NB4 (cell line): ENCODE data around the gene CTNNA2.

Experiments used
- POLR2A ChIP-seq: IDR thresholded peaks from 2 replicates; pipeline ENCODE4 v1.6.1; 2011; ENCODE audit warnings: mild to moderate bottlenecking; ENCODE audit not compliant: insufficient read length; ENCODE audit errors: extremely low read depth
- TF ChIP-seq, protein P1 (sequence below): IDR thresholded peaks from one replicate; pipeline ENCODE4 v1.5.1; 2012; ENCODE audit warnings: low read depth, low read length

DNA sequence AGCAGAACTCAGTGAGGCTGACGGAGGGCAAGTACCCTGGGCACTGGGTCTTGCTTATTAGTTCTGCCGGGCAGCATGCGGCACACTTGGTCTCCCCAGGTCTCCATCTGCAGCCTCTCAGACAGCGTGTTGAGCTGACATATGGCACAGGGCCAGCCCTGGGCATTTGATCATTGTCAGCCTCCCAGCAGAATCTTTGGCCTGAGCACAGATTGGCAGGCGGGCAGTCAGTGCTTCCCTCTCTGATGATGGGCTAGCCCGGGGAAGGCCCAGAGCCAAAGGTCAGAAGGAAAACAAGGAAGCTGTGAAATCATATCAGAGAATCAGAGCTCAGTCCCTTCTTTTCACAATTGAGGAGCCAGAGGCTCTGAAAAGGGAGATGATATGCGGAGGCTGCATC is 941.8 kb downstream of the CTNNA2 start:
- TF ChIP-seq, protein P1, sequence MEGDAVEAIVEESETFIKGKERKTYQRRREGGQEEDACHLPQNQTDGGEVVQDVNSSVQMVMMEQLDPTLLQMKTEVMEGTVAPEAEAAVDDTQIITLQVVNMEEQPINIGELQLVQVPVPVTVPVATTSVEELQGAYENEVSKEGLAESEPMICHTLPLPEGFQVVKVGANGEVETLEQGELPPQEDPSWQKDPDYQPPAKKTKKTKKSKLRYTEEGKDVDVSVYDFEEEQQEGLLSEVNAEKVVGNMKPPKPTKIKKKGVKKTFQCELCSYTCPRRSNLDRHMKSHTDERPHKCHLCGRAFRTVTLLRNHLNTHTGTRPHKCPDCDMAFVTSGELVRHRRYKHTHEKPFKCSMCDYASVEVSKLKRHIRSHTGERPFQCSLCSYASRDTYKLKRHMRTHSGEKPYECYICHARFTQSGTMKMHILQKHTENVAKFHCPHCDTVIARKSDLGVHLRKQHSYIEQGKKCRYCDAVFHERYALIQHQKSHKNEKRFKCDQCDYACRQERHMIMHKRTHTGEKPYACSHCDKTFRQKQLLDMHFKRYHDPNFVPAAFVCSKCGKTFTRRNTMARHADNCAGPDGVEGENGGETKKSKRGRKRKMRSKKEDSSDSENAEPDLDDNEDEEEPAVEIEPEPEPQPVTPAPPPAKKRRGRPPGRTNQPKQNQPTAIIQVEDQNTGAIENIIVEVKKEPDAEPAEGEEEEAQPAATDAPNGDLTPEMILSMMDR, result no peak
- TF ChIP-seq POLR2A, result no peak
